PC-3 (cell line): ENCODE measurements around the gene SLC16A12. TPM values are rescaled to one million over a fixed set of nuclear protein-coding genes. Genes with fewer than 3 reads are reported as not detected.
"Not testable (repeated sequence)": the region's sequence is repeated elsewhere in the genome, so short reads cannot be mapped to it uniquely, and the experiment has no call there.

ENCODE experiments used
- ATAC-seq: fragments of 200-7000 bp; cut with Tn5 transposase; 2 replicates; pipeline ENCODE4 v1.9.1; 2020; ENCODE audit warnings: mild to moderate bottlenecking, moderate library complexity
- BruUV-seq: library from RNA; stranded (reverse); fragments of 400-500 nt; replicated peaks from 2 replicates; lab custom pipeline; 2021; lab: Mats Ljungman, UMichigan
- CTCF ChIA-PET: fragments of 300-600 bp; sonication (Branson Sonifier 250); formaldehyde crosslinking; loops from one replicate; lab custom pipeline; 2022; ENCODE audit warnings: antibody characterized with exemption; lab: Charles Lee
- POLR2A ChIA-PET: fragments of 300-600 bp; sonication (Branson Sonifier 250); formaldehyde crosslinking; loops from one replicate; lab custom pipeline; 2022; ENCODE audit warnings: antibody characterized with exemption; ENCODE audit not compliant: unreplicated experiment; lab: Charles Lee
- DNase-seq: peaks from one replicate; pipeline ENCODE4 v3.0.0-alpha.2; 2015
- H2AFZ ChIP-seq: fragments of 300-600 bp; sonication (generic); 2 replicates; pipeline ENCODE4 v1.6.0; 2016; ENCODE audit warnings: antibody characterized with exemption, low read length
- H3F3A ChIP-seq: fragments of 300-600 bp; sonication (generic); one replicate; pipeline ENCODE4 v1.6.0; 2017; ENCODE audit warnings: antibody characterized with exemption, low read length, control low read depth, mild to moderate bottlenecking; ENCODE audit not compliant: unreplicated experiment
- H3K27ac ChIP-seq: fragments of 300-600 bp; sonication (generic); 2 replicates; pipeline ENCODE4 v1.5.1; 2016; ENCODE audit warnings: mild to moderate bottlenecking, low read length
- H3K27me3 ChIP-seq: fragments of 300-600 bp; sonication (generic); 2 replicates; pipeline ENCODE4 v1.6.1; 2016; ENCODE audit warnings: low read length, mixed read lengths
- H3K36me3 ChIP-seq: fragments of 300-600 bp; sonication (generic); 2 replicates; pipeline ENCODE4 v1.6.1; 2016; ENCODE audit warnings: low read depth, mixed run types, low read length, mixed read lengths
- H3K4me1 ChIP-seq: fragments of 300-600 bp; sonication (generic); 2 replicates; pipeline ENCODE4 v1.5.1; 2016; ENCODE audit warnings: low read length; ENCODE audit not compliant: insufficient read depth
- H3K4me2 ChIP-seq: fragments of 300-600 bp; sonication (generic); 2 replicates; pipeline ENCODE4 v1.6.0; 2016; ENCODE audit warnings: low read length
- H3K4me3 ChIP-seq: fragments of 300-600 bp; sonication (generic); 2 replicates; pipeline ENCODE4 v1.5.1; 2016; ENCODE audit warnings: mild to moderate bottlenecking, low read length, mixed read lengths
- H3K79me2 ChIP-seq: fragments of 300-600 bp; sonication (generic); 2 replicates; pipeline ENCODE4 v1.6.1; 2017; ENCODE audit warnings: low read length, mixed read lengths
- H3K9ac ChIP-seq: fragments of 300-600 bp; sonication (generic); 2 replicates; pipeline ENCODE4 v1.6.0; 2016; ENCODE audit warnings: mild to moderate bottlenecking, low read length
- H3K9me2 ChIP-seq: fragments of 300-600 bp; sonication (generic); replicated peaks from 2 replicates; pipeline ENCODE4 v1.6.1; 2016; ENCODE audit warnings: mixed run types, low read length, mixed read lengths
- H3K9me3 ChIP-seq: fragments of 300-600 bp; sonication (generic); 2 replicates; pipeline ENCODE4 v1.6.1; 2016; ENCODE audit warnings: low read length, mixed read lengths
- H4K20me1 ChIP-seq: fragments of 300-600 bp; sonication (generic); 2 replicates; pipeline ENCODE4 v1.6.1; 2016; ENCODE audit warnings: low read length, mixed read lengths
- CTCF ChIP-seq: fragments of 300-600 bp; sonication (generic); conservative IDR thresholded peaks from 2 replicates; pipeline ENCODE4 v1.5.1; 2017; ENCODE audit warnings: antibody characterized with exemption, low read depth, mild to moderate bottlenecking, low read length
- EZH2 ChIP-seq: fragments of 300-600 bp; sonication (generic); IDR thresholded peaks from one replicate; pipeline ENCODE4 v1.6.1; 2017; ENCODE audit warnings: antibody characterized with exemption, mild to moderate bottlenecking, low read length; ENCODE audit not compliant: unreplicated experiment
- EZH2phosphoT487 ChIP-seq: fragments of 300-600 bp; sonication (generic); IDR thresholded peaks from 2 replicates; pipeline ENCODE4 v1.6.1; 2018; ENCODE audit warnings: mild to moderate bottlenecking, antibody characterized with exemption, low read length, borderline replicate concordance
- intact Hi-C: fragments of 100-400 bp; cut with micrococcal nuclease; formaldehyde crosslinking; loops from 2 replicates; pipeline ENCODE4 v1.9.0; 2023
- total RNA-seq: library from RNA; depleted of rRNA; stranded (reverse); fragments of >200 nt; gene quantifications from 2 replicates; pipeline ENCODE4 v1.2.3, GENCODE V29; 2014

The SLC16A12 gene
- total RNA-seq, 1 experiment from 2014 or later = not detected

DNA sequence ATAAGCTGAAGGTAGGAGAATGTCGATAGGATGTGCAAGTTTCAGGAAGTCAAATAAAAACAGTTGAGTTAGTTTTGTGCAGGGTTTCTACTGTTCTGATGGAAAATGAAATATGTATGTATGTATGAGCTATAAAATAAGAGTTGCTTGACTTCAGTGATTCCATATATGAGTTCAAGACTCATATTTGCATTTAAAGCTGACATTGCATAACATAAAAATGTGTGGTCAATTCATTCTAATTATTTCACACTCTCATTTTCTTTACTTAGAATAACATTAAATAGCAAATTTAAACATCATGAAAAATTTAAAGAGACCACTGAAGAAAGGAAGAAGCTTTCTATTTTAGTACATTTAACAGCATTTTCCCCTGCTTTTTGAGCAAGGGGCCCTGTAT lies 83.2 kb downstream of the SLC16A12 start:
- no TSS peak for BruUV-seq
- Histone ChIP-seq H3K27me3 (no peaks in the 10 kb centered on the region), H3K9ac (no peak overlapping the region), H3F3A (no peaks in the 10 kb centered on the region), H3K27ac (no peak overlapping the region), H3K9me2 (no peaks in the 10 kb centered on the region), H3K4me2 (no peak overlapping the region), H4K20me1 (no peaks in the 10 kb centered on the region), H3K4me3 (no peak overlapping the region), H3K36me3 (no peaks in the 10 kb centered on the region), H3K4me1 (no peaks in the 10 kb centered on the region), H2AFZ (no peak overlapping the region), H3K9me3 (no peaks in the 10 kb centered on the region), H3K79me2 (no peaks in the 10 kb centered on the region)
- CTCF ChIA-PET = interaction anchor here (0.6 kb wide), 1 partner anchor 34 kb away, joined by 3 read pairs; no protein-coding TSS in a partner anchor
- DNase-seq (no peak), ATAC-seq (no peak)
- intact Hi-C loops = no loop called here
- POLR2A ChIA-PET = no interaction called here
- TF ChIP-seq EZH2phosphoT487 (no peak), EZH2 (no peak), CTCF (no peak)

DNA sequence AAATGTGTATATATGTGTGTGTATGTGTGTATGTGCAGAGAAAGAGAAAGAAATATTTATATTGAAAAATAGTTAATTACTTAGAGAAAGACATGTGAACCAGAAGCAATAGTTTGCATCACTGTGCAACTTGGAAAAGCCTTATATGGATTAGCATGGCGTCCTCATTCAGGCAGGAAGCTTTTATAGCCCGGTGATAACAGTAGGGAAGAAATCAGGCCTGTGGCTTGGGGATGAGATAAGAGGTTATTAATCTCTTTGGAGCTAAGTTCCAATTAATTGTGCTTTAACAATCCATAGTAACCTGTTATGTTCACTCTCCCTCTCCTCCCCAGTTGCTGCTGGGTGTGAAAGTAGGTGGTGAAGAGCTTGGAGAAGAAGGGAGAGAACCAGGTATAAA lies 84.5 kb downstream of the SLC16A12 start:
- no TSS peak for BruUV-seq
- Histone ChIP-seq H3K4me1 (no peaks in the 10 kb centered on the region), H3K9me3 (no peaks in the 10 kb centered on the region), H3K36me3 (no peaks in the 10 kb centered on the region), H3K4me2 (no peak overlapping the region), H3F3A (no peaks in the 10 kb centered on the region), H3K4me3 (no peak overlapping the region), H3K79me2 (no peaks in the 10 kb centered on the region), H3K27ac (no peak overlapping the region), H2AFZ (no peak overlapping the region), H4K20me1 (no peaks in the 10 kb centered on the region), H3K9me2 (no peaks in the 10 kb centered on the region), H3K27me3 (no peaks in the 10 kb centered on the region), H3K9ac (no peak overlapping the region)
- ATAC-seq (no peak), DNase-seq (no peak)
- CTCF ChIA-PET = no interaction called here
- intact Hi-C loops = no loop called here
- POLR2A ChIA-PET = no interaction called here
- TF ChIP-seq EZH2phosphoT487 (no peak), CTCF (no peak), EZH2 (no peak)

GRCh38 chr10:89444819-89445218 lies 90.6 kb downstream of the SLC16A12 start:
- H3K79me2 ChIP-seq, intact Hi-C loops, ATAC-seq, BruUV-seq, CTCF ChIA-PET, H3F3A ChIP-seq, H3K4me2 ChIP-seq, H4K20me1 ChIP-seq, H3K36me3 ChIP-seq, H3K27me3 ChIP-seq, DNase-seq, H3K4me3 ChIP-seq, H3K9me2 ChIP-seq, H3K27ac ChIP-seq, H3K4me1 ChIP-seq, H3K9me3 ChIP-seq, H3K9ac ChIP-seq, H2AFZ ChIP-seq, POLR2A ChIA-PET: not testable (repeated sequence)
